Transverse colon (tissue), 4 donors: ENCODE results near the gene RB1. TPM values are rescaled to one million over a fixed set of nuclear protein-coding genes. Genes with fewer than 3 reads are reported as not detected.

ENCODE experiments used
- DNase-seq: peaks from one replicate; pipeline ENCODE4 v3.0.0-alpha.2; 2019
- H3K27ac ChIP-seq, 4 donors: fragments of 200-600 bp; sonication (generic); 2 replicates each; pipeline ENCODE4 v1.5.1; 2016 to 2018; ENCODE audit warnings: inconsistent platforms in 4 of 4
- H3K27me3 ChIP-seq: fragments of 200-600 bp; sonication (generic); 2 replicates; pipeline ENCODE4 v1.5.1; 2017; ENCODE audit warnings: inconsistent platforms
- H3K36me3 ChIP-seq, 4 donors: fragments of 200-600 bp; sonication (generic); 2 replicates each; pipeline ENCODE4 v1.5.1; 2017 to 2019; ENCODE audit warnings: inconsistent platforms in 4 of 4
- H3K4me1 ChIP-seq, 4 donors: fragments of 200-600 bp; sonication (generic); 2 replicates each; pipeline ENCODE4 v1.5.1; 2017 to 2020; ENCODE audit warnings: inconsistent platforms in 4 of 4
- H3K4me3 ChIP-seq, 4 donors: fragments of 200-600 bp; sonication (generic); 1 replicate in 1 of 4; 2 replicates in 3 of 4; pipeline versions ENCODE4 v1.5.1 to v1.6.1; 2017 to 2019; ENCODE audit warnings: inconsistent platforms in 4 of 4
- H3K9me3 ChIP-seq, 2 donors: fragments of 200-600 bp; sonication (generic); 2 replicates each; pipeline ENCODE4 v1.5.1; 2017 to 2019; ENCODE audit warnings: inconsistent platforms in 2 of 2
- EP300 ChIP-seq: sonication (generic); formaldehyde crosslinking; IDR thresholded peaks from one replicate; pipeline ENCODE4 v1.6.1; 2017; ENCODE audit warnings: antibody characterized with exemption, low read depth
- POLR2A ChIP-seq: fragments of 450-650 bp; IDR thresholded peaks from one replicate; pipeline ENCODE4 v1.6.1; 2016; ENCODE audit warnings: antibody characterized with exemption, mild to moderate bottlenecking, moderate library complexity
- POLR2AphosphoS5 ChIP-seq, 3 donors: sonication (generic); formaldehyde crosslinking; IDR thresholded peaks; one replicate each; pipeline ENCODE4 v1.6.1; 2016; ENCODE audit warnings: antibody characterized with exemption in 3 of 3
- WGBS, 2 donors: methylation state at CpG; one replicate each; pipeline ENCODE4 v1.1.5; 2018; ENCODE audit warnings: low coverage in 1 of 2; 5-methylcytosine and 5-hydroxymethylcytosine counted together
- in situ Hi-C, 4 donors: fragments of 200-750 bp; cut with MboI; loops; one replicate each; pipeline versions ENCODE4 v1.15.0 to v1.15.1; 2017; ENCODE audit warnings: low sequenced_read_pairs in 3 of 4, low pct_ligation_motif_present in 1 of 4, low pct_unique_long_range_greater_than_20kb in 1 of 4
- intact Hi-C: fragments of 100-400 bp; cut with DNase I; formaldehyde crosslinking; loops from one replicate; pipeline ENCODE4 v1.15.1; 2023; ENCODE audit warnings: low total_unique reads
- total RNA-seq, 4 donors: library from RNA; depleted of rRNA; stranded (reverse); fragments of >200 nt; gene quantifications; one replicate each; pipeline ENCODE4 v1.1.0, GENCODE V29; 2016
- TF ChIP-seq, protein P1 (sequence below), 5 experiments: fragments of 200-600 bp in 3 of 5; fragments of 450-650 bp in 2 of 5; sonication (generic) in 3 of 5; IDR thresholded peaks; 1 replicate in 2 of 5; 2 replicates in 3 of 5; pipeline ENCODE4 v1.5.1; 2016 to 2017; ENCODE audit warnings: antibody characterized with exemption in 5 of 5, inconsistent platforms in 3 of 5, mild to moderate bottlenecking in 2 of 5, moderate library complexity in 1 of 5

Gene RB1
- total RNA-seq, 4 donors from 2014 or later = 14.6 to 31.0 (median 23.2) TPM

DNA sequence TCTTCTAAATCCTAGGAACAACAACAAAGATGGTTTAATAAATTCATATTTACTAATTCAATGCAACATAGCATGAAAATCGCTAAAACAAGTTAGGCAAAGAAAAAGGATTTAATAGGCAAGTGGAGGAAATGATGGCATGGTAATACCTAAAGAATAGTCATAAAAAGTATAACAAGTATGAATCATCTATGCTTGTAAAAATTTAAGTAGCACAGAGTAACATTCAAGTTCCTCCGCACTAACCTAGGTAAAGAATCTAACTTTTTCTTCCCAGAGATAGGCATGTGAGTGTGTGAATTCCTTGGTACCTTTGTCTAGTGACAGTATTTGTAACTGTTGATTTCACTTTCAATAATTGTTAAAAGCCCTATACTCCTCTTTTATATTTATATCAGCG is 186.7 kb downstream of the RB1 start:
- no peaks in the 10 kb centered on the region for H3K27me3 ChIP-seq
- intact Hi-C loops = no loop called here
- no peak overlapping the region for H3K4me3 ChIP-seq
- DNase-seq = no peak
- no peaks in the 10 kb centered on the region for H3K36me3 ChIP-seq
- 92 to 93% methylated on average over 3 of the region's 3 CpGs for WGBS, 2 donors
- H3K27ac ChIP-seq = peak overlapping the region in 2 of 4 donors; percentile 70 to 73
- H3K9me3 ChIP-seq = no peaks in the 10 kb centered on the region
- H3K4me1 ChIP-seq = peaks cover 0 to 4% (median 0%) of the 10 kb centered on the region in 4 donors
- TF ChIP-seq, protein P1, sequence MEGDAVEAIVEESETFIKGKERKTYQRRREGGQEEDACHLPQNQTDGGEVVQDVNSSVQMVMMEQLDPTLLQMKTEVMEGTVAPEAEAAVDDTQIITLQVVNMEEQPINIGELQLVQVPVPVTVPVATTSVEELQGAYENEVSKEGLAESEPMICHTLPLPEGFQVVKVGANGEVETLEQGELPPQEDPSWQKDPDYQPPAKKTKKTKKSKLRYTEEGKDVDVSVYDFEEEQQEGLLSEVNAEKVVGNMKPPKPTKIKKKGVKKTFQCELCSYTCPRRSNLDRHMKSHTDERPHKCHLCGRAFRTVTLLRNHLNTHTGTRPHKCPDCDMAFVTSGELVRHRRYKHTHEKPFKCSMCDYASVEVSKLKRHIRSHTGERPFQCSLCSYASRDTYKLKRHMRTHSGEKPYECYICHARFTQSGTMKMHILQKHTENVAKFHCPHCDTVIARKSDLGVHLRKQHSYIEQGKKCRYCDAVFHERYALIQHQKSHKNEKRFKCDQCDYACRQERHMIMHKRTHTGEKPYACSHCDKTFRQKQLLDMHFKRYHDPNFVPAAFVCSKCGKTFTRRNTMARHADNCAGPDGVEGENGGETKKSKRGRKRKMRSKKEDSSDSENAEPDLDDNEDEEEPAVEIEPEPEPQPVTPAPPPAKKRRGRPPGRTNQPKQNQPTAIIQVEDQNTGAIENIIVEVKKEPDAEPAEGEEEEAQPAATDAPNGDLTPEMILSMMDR (IDR thresholded peaks at IDR 0.05) = no peak
- TF ChIP-seq POLR2A (no peak), EP300 (no peak), POLR2AphosphoS5 (IDR thresholded peaks at IDR 0.05) (no peak)
- in situ Hi-C loops = no loop called here

DNA sequence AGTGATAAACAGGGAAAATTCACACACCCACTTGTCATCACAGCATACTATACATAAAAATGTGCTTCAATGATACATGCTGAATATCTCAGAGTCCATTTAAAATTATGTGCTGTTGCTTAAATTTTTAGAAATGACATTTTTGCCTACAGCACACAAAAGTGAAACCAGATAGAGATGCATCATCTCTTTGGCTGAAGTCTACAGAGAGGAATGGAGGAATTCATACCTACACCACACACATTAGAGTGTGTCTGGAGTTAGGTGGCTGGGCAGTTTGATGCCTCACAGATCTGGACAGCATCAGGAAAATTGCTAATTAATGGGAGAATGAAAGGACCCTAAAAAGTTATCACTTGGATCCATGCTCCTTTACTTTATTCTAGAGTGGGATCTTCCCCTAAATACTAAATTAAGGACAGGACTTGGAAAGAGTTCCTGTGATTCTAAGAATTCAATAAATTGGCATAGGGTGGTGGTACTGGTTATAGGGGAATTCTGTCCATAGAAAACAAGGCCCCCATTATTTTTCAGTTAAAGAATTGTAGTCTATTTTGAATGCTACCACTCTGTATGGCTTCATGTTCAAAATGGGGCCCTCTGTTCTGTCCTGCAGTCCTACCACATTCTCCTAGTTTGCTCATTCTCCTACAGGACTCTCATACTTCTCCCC is 188.0 kb downstream of the RB1 start:
- no peaks in the 10 kb centered on the region for H3K9me3 ChIP-seq
- DNase-seq = no peak
- H3K36me3 ChIP-seq = no peaks in the 10 kb centered on the region
- intact Hi-C loops (no loop called here), in situ Hi-C loops (no loop called here)
- H3K27me3 ChIP-seq = no peaks in the 10 kb centered on the region
- H3K27ac ChIP-seq = peak overlapping the region; percentile 64 to 73 (median 70)
- H3K4me1 ChIP-seq = peaks cover 0 to 4% (median 0%) of the 10 kb centered on the region in 4 donors
- peak overlapping the region in 1 of 4 donors; percentile 30 for H3K4me3 ChIP-seq
- no peak for TF ChIP-seq EP300
- TF ChIP-seq, protein P1 (IDR thresholded peaks at IDR 0.05) = no peak
- no peak for TF ChIP-seq POLR2AphosphoS5 (IDR thresholded peaks at IDR 0.05)
- no peak for TF ChIP-seq POLR2A

DNA sequence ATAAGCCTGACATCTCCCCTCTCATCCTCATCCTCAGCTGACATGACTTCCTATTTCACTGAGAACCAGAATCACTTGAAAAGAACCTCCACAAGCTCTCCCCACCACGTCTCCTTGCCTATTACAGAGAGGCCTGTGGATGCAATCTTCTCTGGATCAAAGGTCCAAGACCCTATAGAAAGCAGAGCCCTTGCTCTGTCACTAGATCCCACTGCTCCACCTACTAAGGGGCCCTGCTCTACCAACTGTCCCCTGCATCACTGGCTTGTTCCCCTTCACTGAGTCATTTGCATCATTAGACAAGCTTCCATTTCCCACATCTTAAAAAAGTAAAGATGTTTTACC is 188.5 kb downstream of the RB1 start:
- Histone ChIP-seq H3K9me3 (no peaks in the 10 kb centered on the region), H3K27ac (peak overlapping the region; percentile 64 to 73 (median 70)), H3K4me1 (peaks cover 0 to 4% (median 0%) of the 10 kb centered on the region in 4 donors), H3K4me3 (peak overlapping the region in 1 of 4 donors; percentile 30), H3K27me3 (no peaks in the 10 kb centered on the region), H3K36me3 (no peaks in the 10 kb centered on the region)
- TF ChIP-seq EP300 (no peak), POLR2A (no peak), POLR2AphosphoS5 (IDR thresholded peaks at IDR 0.05) (no peak)
- TF ChIP-seq, protein P1 (IDR thresholded peaks at IDR 0.05) = no peak
- intact Hi-C loops = no loop called here
- in situ Hi-C loops = no loop called here
- 88% methylated on average over 1 of the region's 1 CpG; no CpG with 5 or more reads in 1 of the 2 donors for WGBS, 2 donors
- no peak for DNase-seq

DNA sequence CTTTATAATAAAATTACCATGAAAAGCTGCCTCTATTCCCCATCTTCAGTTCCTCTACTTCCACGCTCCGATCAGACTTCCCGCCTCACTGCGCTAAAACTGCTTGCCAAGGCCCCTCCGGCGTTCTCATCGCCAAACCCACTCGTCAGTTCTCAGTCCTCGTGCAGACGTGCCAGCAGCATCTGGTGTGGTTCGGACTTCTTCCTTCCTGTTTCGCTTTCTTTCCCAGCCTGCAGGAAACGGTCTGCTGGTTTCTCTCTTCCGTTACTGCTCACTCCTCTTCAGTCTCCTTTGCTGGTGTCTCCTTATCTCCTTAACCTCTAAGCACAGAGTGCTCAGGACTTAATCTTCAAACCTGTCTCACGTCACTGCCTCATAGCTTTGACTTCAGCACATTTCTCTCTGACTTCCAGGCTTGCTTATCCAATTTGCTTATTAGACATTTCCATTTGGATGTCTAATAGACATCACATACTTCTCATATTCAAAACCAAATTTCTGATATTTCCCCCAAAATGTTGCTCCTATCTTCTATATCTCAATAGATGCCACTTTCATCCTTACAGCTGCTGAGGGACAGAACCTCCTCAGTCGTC is 189.0 kb downstream of the RB1 start:
- in situ Hi-C loops (no loop called here), intact Hi-C loops (no loop called here)
- DNase-seq = peak; percentile 69
- WGBS, 2 donors = 56 to 59% methylated on average over 16 of the region's 16 CpGs
- H3K4me3 ChIP-seq = peak overlapping the region in 1 of 4 donors; percentile 30
- no peaks in the 10 kb centered on the region for H3K36me3 ChIP-seq
- H3K27me3 ChIP-seq = no peaks in the 10 kb centered on the region
- no peaks in the 10 kb centered on the region for H3K9me3 ChIP-seq
- peaks cover 0 to 4% (median 0%) of the 10 kb centered on the region in 4 donors for H3K4me1 ChIP-seq
- H3K27ac ChIP-seq = peak overlapping the region; percentile 64 to 73 (median 70)
- peak; percentile 44 to 73 (median 58) for TF ChIP-seq POLR2AphosphoS5 (IDR thresholded peaks at IDR 0.05)
- TF ChIP-seq, protein P1 (IDR thresholded peaks at IDR 0.05) = no peak
- no peak for TF ChIP-seq EP300
- peak; percentile 51 for TF ChIP-seq POLR2A
